ENCODE measurements around the gene VOPP1.

Gene VOPP1

DNA sequence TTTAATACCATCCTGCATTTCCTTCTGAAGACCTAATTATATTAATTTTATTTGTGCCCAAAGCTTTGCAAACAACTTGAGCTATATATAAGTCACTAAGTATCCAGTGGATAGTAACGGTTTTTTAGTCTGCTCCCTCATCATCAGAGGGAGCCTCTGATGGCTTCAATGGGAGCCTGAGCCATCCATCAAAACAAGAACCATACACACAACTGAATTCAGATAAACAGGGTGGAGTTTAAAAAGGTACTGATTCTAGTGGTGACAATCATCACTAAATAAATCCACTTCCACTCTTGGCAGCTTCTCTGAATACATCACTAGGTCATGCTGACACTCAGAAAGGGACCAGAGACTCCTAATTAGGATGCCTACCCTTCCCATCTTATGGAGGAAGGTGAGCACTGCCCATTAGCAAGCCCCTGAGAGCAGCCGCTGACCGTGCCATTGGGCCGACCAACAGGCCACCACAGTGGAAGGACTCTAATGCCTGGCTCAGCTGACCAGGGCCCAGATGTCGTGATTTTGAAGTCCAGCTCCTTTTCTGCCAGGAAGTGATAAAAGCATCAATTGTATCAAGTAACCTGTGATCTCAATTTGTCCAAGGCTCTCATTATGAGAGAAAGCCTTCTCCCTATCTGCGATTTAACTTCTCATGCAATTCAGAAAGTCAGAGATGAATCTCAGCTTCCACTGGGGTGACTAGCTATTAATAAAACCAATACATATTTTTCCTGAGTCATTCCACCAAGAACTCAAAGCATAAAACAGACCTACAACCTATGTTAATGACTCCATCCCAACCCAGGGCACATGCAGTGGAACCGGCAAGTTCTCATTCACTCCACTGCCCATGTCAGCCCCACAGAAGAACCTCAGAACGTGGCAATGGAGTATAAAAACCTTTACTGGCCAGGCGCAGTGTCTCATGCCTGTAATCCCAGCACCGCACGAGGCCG lies 13.1 kb downstream of the VOPP1 start:
- CTCF ChIA-PET = interaction anchor here (1.5 kb wide), 2 partner anchors 14 to 515 kb away, joined by 3 to 4 read pairs; no protein-coding TSS in a partner anchor
- no peak for DNase-seq (ENCODE audit: low read depth, low spot score)
- TF ChIP-seq CTCF (IDR thresholded peaks at IDR 0.05; ENCODE audit: insufficient read depth, low read length, missing control alignments) = no peak
- POLR2A ChIA-PET = no interaction called here
- no peak overlapping the region for H3K4me3 ChIP-seq (ENCODE audit: low read depth, low read length)

- no peak overlapping the region for H3K4me3 ChIP-seq (ENCODE audit: low read depth, low read length)
- ChIA-PET CTCF (interaction anchor here (1.5 kb wide), 1 partner anchor 517 kb away, joined by 3 read pairs; no protein-coding TSS in a partner anchor), POLR2A (no interaction called here)
- TF ChIP-seq CTCF (IDR thresholded peaks at IDR 0.05; ENCODE audit: insufficient read depth, low read length, missing control alignments) = no peak
- DNase-seq (ENCODE audit: low read depth, low spot score) = no peak
These were observed 14.6 kb downstream of the VOPP1 start for GRCh38 chr7:55557666-55558188.

DNA sequence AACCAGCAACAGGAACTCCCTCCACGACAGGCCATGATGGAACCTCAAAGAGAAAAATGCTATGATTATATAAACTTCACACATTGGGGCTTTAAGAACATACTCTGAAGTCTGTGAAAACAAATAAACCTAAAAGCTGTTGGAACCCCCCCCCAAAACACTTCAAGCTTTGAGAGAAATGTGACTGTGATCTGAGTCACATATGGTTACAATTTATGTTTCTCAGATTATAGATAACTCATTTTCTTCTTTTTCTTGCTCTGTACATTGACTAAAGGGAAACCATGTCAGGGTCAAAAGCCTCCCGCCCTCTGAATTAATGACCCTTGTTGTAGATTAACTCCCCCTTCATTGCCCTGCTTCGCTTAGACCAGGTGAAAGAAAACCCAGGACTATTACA lies 15.8 kb downstream of the VOPP1 start:
- no peak overlapping the region for H3K4me3 ChIP-seq (ENCODE audit: low read depth, low read length)
- ChIA-PET POLR2A (no interaction called here), CTCF (interaction anchor here (1.8 kb wide), 1 partner anchor 10 kb away, joined by 8 read pairs; no protein-coding TSS in a partner anchor)
- no peak for TF ChIP-seq CTCF (IDR thresholded peaks at IDR 0.05; ENCODE audit: insufficient read depth, low read length, missing control alignments)
- DNase-seq (ENCODE audit: low read depth, low spot score) = no peak

GRCh38 chr7:55556031-55556430 lies 16.3 kb downstream of the VOPP1 start:
- POLR2A ChIA-PET = no interaction called here
- no peak for TF ChIP-seq CTCF (IDR thresholded peaks at IDR 0.05; ENCODE audit: insufficient read depth, low read length, missing control alignments)
- CTCF ChIA-PET = interaction anchor here (1.8 kb wide), 1 partner anchor 9 kb away, joined by 8 read pairs; no protein-coding TSS in a partner anchor
- H3K4me3 ChIP-seq (ENCODE audit: low read depth, low read length) = no peak overlapping the region
- no peak for DNase-seq (ENCODE audit: low read depth, low spot score)

DNA sequence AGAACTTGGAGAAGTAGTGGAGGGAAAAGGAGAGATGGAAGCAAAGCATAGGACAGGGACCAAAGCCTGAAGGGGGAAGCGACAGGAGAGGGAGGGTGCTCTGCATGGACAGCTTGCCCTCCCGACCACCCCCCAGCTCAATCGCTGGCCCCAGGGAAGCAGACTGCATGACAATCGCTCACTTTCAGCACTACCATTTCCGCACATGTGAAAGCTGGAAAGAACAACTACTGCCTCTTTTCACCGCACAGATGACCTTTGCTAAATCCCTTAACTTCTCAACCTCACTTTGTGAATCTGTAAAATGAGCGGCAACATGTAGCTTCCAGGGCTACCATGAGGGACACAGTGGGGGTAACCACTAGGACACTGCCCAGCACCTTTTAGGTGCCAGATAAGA lies 17.1 kb downstream of the VOPP1 start:
- ChIA-PET POLR2A (no interaction called here), CTCF (interaction anchor here (1.8 kb wide), 1 partner anchor 9 kb away, joined by 8 read pairs; no protein-coding TSS in a partner anchor)
- TF ChIP-seq CTCF (IDR thresholded peaks at IDR 0.05; ENCODE audit: insufficient read depth, low read length, missing control alignments) = no peak
- no peak overlapping the region for H3K4me3 ChIP-seq (ENCODE audit: low read depth, low read length)
- no peak for DNase-seq (ENCODE audit: low read depth, low spot score)

DNA sequence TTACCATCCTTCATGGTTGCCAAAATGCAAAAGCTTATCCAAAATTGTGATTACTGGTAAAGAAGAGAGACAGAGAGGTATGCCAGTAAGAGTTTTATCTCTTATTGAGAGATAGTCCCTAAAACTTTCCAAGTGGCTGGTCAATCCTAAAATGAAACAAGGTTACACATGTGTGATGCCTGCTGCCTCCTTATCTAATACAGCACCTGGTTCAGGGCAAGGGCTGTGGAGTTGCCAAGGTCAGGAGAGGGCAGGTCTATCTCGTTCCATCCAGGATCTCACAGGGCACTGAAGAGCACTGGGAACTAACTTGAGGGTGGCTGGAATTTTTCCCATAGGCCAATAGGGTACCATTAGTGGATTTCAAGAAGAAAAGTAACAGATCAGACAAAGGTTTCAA lies 18.3 kb downstream of the VOPP1 start:
- no peak for TF ChIP-seq CTCF (IDR thresholded peaks at IDR 0.05; ENCODE audit: insufficient read depth, low read length, missing control alignments)
- H3K4me3 ChIP-seq (ENCODE audit: low read depth, low read length) = no peak overlapping the region
- ChIA-PET CTCF (interaction anchor here (1.1 to 1.7 kb wide), 2 partner anchors 10 to 13 kb away, joined by 3 to 6 read pairs; no protein-coding TSS in a partner anchor), POLR2A (no interaction called here)
- DNase-seq (ENCODE audit: low read depth, low spot score) = no peak
